Measurements from ENCODE around the gene C4orf33. TPM values are rescaled to one million over a fixed set of nuclear protein-coding genes. Genes with fewer than 3 reads are reported as not detected.
"Not testable (repeated sequence)": the region's sequence is repeated elsewhere in the genome, so short reads cannot be mapped to it uniquely, and the experiment has no call there.

Gene C4orf33
- total and polyA plus RNA-seq, 9 of the 15 experiments (the other 6 are each of a cell fraction or from before 2014, with no cell fraction given), result 16.7 to 42.0 (median 27.5) TPM

DNA sequence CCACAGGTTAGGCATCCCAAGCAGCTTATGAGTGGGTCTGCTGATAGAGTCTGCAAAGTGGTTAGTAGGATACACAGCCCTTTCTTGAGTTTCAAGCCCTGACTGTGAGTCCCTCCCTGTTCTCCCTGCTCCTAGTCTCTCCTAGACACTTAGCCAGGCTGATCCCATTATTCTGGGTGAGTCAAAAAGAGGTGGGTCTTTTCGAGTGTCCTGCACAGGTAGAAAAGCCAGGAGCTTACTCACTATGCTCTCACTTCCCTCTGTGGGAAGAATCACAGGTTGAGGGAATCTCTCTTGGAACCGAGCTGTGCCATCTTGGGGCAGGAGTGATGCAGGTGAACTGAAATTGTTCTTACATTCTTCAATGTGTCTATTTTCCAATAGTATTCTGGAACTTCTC is 32.3 kb upstream of the C4orf33 start:
- intact Hi-C loops (cut with micrococcal nuclease), result no loop called here
- BruUV-seq (replicated peaks), result no TSS peak
- H3K4me2 ChIP-seq (ENCODE audit: insufficient read depth, low read length), result no peak overlapping the region
- H3K27ac ChIP-seq (ENCODE audit: extremely low read depth, low read depth, low read length), result no peak overlapping the region
- peaks cover 29% of the 10 kb centered on the region for H3K9me3 ChIP-seq (replicated peaks; ENCODE audit: control insufficient read depth, insufficient read depth, low read depth, low read length)
- no peak for FAIRE-seq
- DNase-seq (ENCODE audit: extremely low read depth in 1 of 4, low spot score in 3 of 4), result no peak
- no peaks in the 10 kb centered on the region; the same call in 2 of the 3 replicates for H3K79me2 ChIP-seq (ENCODE audit: control insufficient read depth, insufficient read depth, low read length)
- H2AFZ ChIP-seq (ENCODE audit: low read depth, low read length), result no peak overlapping the region
- TF ChIP-seq, protein P1, sequence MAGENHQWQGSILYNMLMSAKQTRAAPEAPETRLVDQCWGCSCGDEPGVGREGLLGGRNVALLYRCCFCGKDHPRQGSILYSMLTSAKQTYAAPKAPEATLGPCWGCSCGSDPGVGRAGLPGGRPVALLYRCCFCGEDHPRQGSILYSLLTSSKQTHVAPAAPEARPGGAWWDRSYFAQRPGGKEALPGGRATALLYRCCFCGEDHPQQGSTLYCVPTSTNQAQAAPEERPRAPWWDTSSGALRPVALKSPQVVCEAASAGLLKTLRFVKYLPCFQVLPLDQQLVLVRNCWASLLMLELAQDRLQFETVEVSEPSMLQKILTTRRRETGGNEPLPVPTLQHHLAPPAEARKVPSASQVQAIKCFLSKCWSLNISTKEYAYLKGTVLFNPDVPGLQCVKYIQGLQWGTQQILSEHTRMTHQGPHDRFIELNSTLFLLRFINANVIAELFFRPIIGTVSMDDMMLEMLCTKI (IDR thresholded peaks at IDR 0.05; ENCODE audit: partially characterized antibody), result no peak
- no peak for TF ChIP-seq TCF3 (CRISPR knock-in tag; IDR thresholded peaks at IDR 0.05)
- no peak for TF ChIP-seq ZNF384 (IDR thresholded peaks at IDR 0.05; ENCODE audit: low read depth, low read length)
- no peak for TF ChIP-seq SNRNP70 (optimal IDR thresholded peaks at IDR 0.05; ENCODE audit: low read depth, low read length)
- no peaks in the 10 kb centered on the region for H3K9me1 ChIP-seq (ENCODE audit: control insufficient read depth, insufficient read depth, low read length)
- H3K36me3 ChIP-seq (ENCODE audit: control insufficient read depth, insufficient read depth, low read length), result peaks cover 29% of the 10 kb centered on the region
- H4K20me1 ChIP-seq (replicated peaks; ENCODE audit: control insufficient read depth, insufficient read depth, low read length), result no peaks in the 10 kb centered on the region
- in situ Hi-C loops (cut with MboI), result no loop called here
- ChIA-PET CTCF (ENCODE audit: low intra/inter-chr PET ratio) (no interaction called here), POLR2A (interaction anchor here (0.8 kb wide), 1 partner anchor 30 kb away, joined by 3 read pairs; the partner anchor contains the start of gene SCLT1)
- no peak for ATAC-seq
- H3K27me3 ChIP-seq (ENCODE audit: control insufficient read depth in 2 of 2, insufficient read depth in 2 of 2, low read length in 2 of 2), result no peaks in the 10 kb centered on the region
- 100% methylated on average over 2 of the region's 2 CpGs for WGBS (ENCODE audit: insufficient coverage, low coverage, missing lambda C conversion rate)
- H3K4me1 ChIP-seq (replicated peaks in 1 of 2; ENCODE audit: control insufficient read depth in 2 of 2, insufficient read depth in 2 of 2, low read length in 2 of 2), result no peaks in the 10 kb centered on the region
- no peak overlapping the region for H3K4me3 ChIP-seq
- H3K9ac ChIP-seq (ENCODE audit: insufficient read depth in 1 of 2, low read depth in 2 of 2, low read length in 2 of 2), result no peak overlapping the region

DNA sequence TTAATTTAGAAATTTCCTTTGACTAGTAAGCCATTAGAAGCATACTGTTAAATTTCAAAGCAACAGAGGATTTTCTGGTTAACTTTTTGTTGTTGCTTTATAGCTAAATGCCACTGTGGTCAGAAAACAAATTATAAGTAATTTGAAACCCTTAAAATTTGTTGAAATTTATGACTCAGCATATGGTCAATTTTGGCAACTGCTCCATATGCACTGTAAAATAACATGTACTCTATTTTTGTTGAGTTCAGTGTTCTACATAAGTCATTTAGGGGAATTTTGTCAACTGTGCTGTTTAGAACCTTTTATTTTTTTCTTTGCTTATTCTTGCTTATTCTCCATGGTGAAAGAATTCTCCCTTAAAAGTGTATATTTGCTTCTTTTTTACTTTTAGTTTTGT is 31.2 kb upstream of the C4orf33 start:
- no peak overlapping the region for H3K9ac ChIP-seq (ENCODE audit: insufficient read depth in 1 of 2, low read depth in 2 of 2, low read length in 2 of 2)
- H3K4me2 ChIP-seq (ENCODE audit: insufficient read depth, low read length), result no peak overlapping the region
- POLR2A ChIA-PET, result interaction anchor here (0.8 kb wide), 1 partner anchor 29 kb away, joined by 3 read pairs; the partner anchor contains the start of gene SCLT1
- H2AFZ ChIP-seq (ENCODE audit: low read depth, low read length), result no peak overlapping the region
- H3K9me3 ChIP-seq (replicated peaks; ENCODE audit: control insufficient read depth, insufficient read depth, low read depth, low read length), result peaks cover 29% of the 10 kb centered on the region
- H3K27me3 ChIP-seq (ENCODE audit: control insufficient read depth in 2 of 2, insufficient read depth in 2 of 2, low read length in 2 of 2), result no peaks in the 10 kb centered on the region
- no peak overlapping the region for H3K27ac ChIP-seq (ENCODE audit: extremely low read depth, low read depth, low read length)
- FAIRE-seq, result no peak
- no peaks in the 10 kb centered on the region for H4K20me1 ChIP-seq (replicated peaks; ENCODE audit: control insufficient read depth, insufficient read depth, low read length)
- no peaks in the 10 kb centered on the region for H3K9me1 ChIP-seq (ENCODE audit: control insufficient read depth, insufficient read depth, low read length)
- intact Hi-C loops (cut with micrococcal nuclease) (no loop called here), in situ Hi-C loops (cut with MboI) (no loop called here)
- no peaks in the 10 kb centered on the region for H3K4me1 ChIP-seq (replicated peaks in 1 of 2; ENCODE audit: control insufficient read depth in 2 of 2, insufficient read depth in 2 of 2, low read length in 2 of 2)
- H3K79me2 ChIP-seq (ENCODE audit: control insufficient read depth, insufficient read depth, low read length), result no peaks in the 10 kb centered on the region; the same call in 2 of the 3 replicates
- ATAC-seq, result no peak
- CTCF ChIA-PET (ENCODE audit: low intra/inter-chr PET ratio), result no interaction called here
- BruUV-seq (replicated peaks), result no TSS peak
- DNase-seq (ENCODE audit: extremely low read depth in 1 of 4, low spot score in 3 of 4), result no peak
- no peak for TF ChIP-seq MEIS2 (IDR thresholded peaks at IDR 0.05; ENCODE audit: partially characterized antibody)
- TF ChIP-seq ZNF316 (IDR thresholded peaks at IDR 0.05), result 0 out of 2 replicates have a peak, but pooled peaks have one; percentile 8
- 0 out of 2 replicates have a peak, but pooled peaks have one; percentile 13 for TF ChIP-seq C11orf30 (IDR thresholded peaks at IDR 0.05; ENCODE audit: low read depth)
- H3K36me3 ChIP-seq (ENCODE audit: control insufficient read depth, insufficient read depth, low read length), result peaks cover 29% of the 10 kb centered on the region
- H3K4me3 ChIP-seq, result no peak overlapping the region

GRCh38 chr4:129069537-129069936 is 26.4 kb upstream of the C4orf33 start:
- H3K4me1 ChIP-seq (replicated peaks in 1 of 2; ENCODE audit: control insufficient read depth in 2 of 2, insufficient read depth in 2 of 2, low read length in 2 of 2); H3K79me2 ChIP-seq (ENCODE audit: control insufficient read depth, insufficient read depth, low read length); H3K4me3 ChIP-seq; H4K20me1 ChIP-seq (replicated peaks; ENCODE audit: control insufficient read depth, insufficient read depth, low read length); H3K27me3 ChIP-seq (ENCODE audit: control insufficient read depth in 2 of 2, insufficient read depth in 2 of 2, low read length in 2 of 2); BruUV-seq (replicated peaks); FAIRE-seq; CTCF ChIA-PET (ENCODE audit: low intra/inter-chr PET ratio); intact Hi-C loops (cut with micrococcal nuclease); H2AFZ ChIP-seq (ENCODE audit: low read depth, low read length); H3K4me2 ChIP-seq (ENCODE audit: insufficient read depth, low read length); ATAC-seq; H3K9me1 ChIP-seq (ENCODE audit: control insufficient read depth, insufficient read depth, low read length); in situ Hi-C loops (cut with MboI); POLR2A ChIA-PET; DNase-seq (ENCODE audit: extremely low read depth in 1 of 4, low spot score in 3 of 4); H3K9ac ChIP-seq (ENCODE audit: insufficient read depth in 1 of 2, low read depth in 2 of 2, low read length in 2 of 2); H3K27ac ChIP-seq (ENCODE audit: extremely low read depth, low read depth, low read length); H3K9me3 ChIP-seq (replicated peaks; ENCODE audit: control insufficient read depth, insufficient read depth, low read depth, low read length): not testable (repeated sequence)
- H3K36me3 ChIP-seq (ENCODE audit: control insufficient read depth, insufficient read depth, low read length), result peaks cover 16% of the 10 kb centered on the region; the same call in 2 of the 3 replicates
- 100% methylated on average over 2 of the region's 2 CpGs for WGBS (ENCODE audit: insufficient coverage, low coverage, missing lambda C conversion rate)

Data from K562 (cell line).